GM23338 (cell line): ENCODE measurements around the gene DOP1A.

Experiments used
- REST ChIP-seq: IDR thresholded peaks from one replicate; pipeline ENCODE4 v1.6.1; 2018; ENCODE audit warnings: antibody characterized with exemption; ENCODE audit not compliant: unreplicated experiment
- TF ChIP-seq, protein P1 (sequence below), 2 experiments: fragments of 200-600 bp in 1 of 2; sonication (generic) in 1 of 2; conservative IDR thresholded peaks; 2 replicates each; pipeline versions ENCODE4 v1.5.1 to v1.6.1; 2016 to 2017; ENCODE audit warnings: antibody characterized with exemption in 2 of 2, low read depth in 2 of 2, mild to moderate bottlenecking in 2 of 2, moderate library complexity in 1 of 2
- TF ChIP-seq, protein P2 (sequence below): IDR thresholded peaks from 2 replicates; pipeline ENCODE4 v1.6.1; 2016; ENCODE audit warnings: antibody characterized with exemption

- TF ChIP-seq, protein P1, sequence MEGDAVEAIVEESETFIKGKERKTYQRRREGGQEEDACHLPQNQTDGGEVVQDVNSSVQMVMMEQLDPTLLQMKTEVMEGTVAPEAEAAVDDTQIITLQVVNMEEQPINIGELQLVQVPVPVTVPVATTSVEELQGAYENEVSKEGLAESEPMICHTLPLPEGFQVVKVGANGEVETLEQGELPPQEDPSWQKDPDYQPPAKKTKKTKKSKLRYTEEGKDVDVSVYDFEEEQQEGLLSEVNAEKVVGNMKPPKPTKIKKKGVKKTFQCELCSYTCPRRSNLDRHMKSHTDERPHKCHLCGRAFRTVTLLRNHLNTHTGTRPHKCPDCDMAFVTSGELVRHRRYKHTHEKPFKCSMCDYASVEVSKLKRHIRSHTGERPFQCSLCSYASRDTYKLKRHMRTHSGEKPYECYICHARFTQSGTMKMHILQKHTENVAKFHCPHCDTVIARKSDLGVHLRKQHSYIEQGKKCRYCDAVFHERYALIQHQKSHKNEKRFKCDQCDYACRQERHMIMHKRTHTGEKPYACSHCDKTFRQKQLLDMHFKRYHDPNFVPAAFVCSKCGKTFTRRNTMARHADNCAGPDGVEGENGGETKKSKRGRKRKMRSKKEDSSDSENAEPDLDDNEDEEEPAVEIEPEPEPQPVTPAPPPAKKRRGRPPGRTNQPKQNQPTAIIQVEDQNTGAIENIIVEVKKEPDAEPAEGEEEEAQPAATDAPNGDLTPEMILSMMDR (conservative IDR thresholded peaks at IDR 0.05; ENCODE audit: low read depth in 2 of 2): no peak
- no peak for TF ChIP-seq REST
- TF ChIP-seq, protein P2, sequence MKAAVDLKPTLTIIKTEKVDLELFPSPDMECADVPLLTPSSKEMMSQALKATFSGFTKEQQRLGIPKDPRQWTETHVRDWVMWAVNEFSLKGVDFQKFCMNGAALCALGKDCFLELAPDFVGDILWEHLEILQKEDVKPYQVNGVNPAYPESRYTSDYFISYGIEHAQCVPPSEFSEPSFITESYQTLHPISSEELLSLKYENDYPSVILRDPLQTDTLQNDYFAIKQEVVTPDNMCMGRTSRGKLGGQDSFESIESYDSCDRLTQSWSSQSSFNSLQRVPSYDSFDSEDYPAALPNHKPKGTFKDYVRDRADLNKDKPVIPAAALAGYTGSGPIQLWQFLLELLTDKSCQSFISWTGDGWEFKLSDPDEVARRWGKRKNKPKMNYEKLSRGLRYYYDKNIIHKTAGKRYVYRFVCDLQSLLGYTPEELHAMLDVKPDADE: no peak
These were observed 57.1 kb downstream of the DOP1A start for GRCh38 chr6:83124553-83124952.
